Left lung (tissue), 10 donors: ENCODE measurements around the gene BAZ1A. TPM values are rescaled to one million over a fixed set of nuclear protein-coding genes. Genes with fewer than 3 reads are reported as not detected.

Experiments used
- ATAC-seq: fragments of 200-7000 bp; cut with Tn5 transposase; one replicate; pipeline ENCODE4 v1.9.1; 2020; ENCODE audit warnings: moderate library complexity
- DNase-seq, 4 donors: peaks; one replicate each; pipeline ENCODE4 v3.0.0-alpha.2; 2013 to 2020
- H3K27ac ChIP-seq, 2 donors: fragments of 200-600 bp; sonication (generic) in 1 of 2; one replicate each; pipeline versions ENCODE4 v1.5.0 to v1.8.0; 2020 to 2021
- H3K27me3 ChIP-seq, 2 donors: fragments of 200-600 bp; sonication (generic) in 1 of 2; one replicate each; pipeline versions ENCODE4 v1.5.0 to v1.8.0; 2020 to 2021
- H3K36me3 ChIP-seq, 2 donors: fragments of 200-600 bp; sonication (generic) in 1 of 2; one replicate each; pipeline versions ENCODE4 v1.5.0 to v1.8.0; 2020 to 2021
- H3K4me1 ChIP-seq, 2 donors: fragments of 200-600 bp; one replicate each; pipeline ENCODE4 v1.8.0; 2021
- H3K4me3 ChIP-seq, 2 donors: fragments of 200-600 bp; sonication (generic) in 1 of 2; one replicate each; pipeline versions ENCODE4 v1.5.0 to v1.8.0; 2020 to 2021; ENCODE audit warnings: mild to moderate bottlenecking in 1 of 2
- H3K9me3 ChIP-seq, 2 donors: fragments of 200-600 bp; sonication (generic) in 1 of 2; one replicate each; pipeline versions ENCODE4 v1.5.0 to v1.8.0; 2020 to 2021
- intact Hi-C, 2 donors: fragments of 100-400 bp; cut with DNase I; formaldehyde crosslinking; loops; one replicate each; pipeline versions ENCODE4 v1.11.2 to v1.14.2; 2022
- polyA plus RNA-seq, 6 donors: library from polyadenylated mRNA; unstranded; fragments of 120-200 nt; gene quantifications; one replicate each; pipeline ENCODE4 v1.2.1, GENCODE V29; 2013; ENCODE audit not compliant: insufficient read length in 6 of 6
- total RNA-seq, 2 donors: library from RNA; stranded (reverse); fragmentation: NEBNext Ultra II Directional; extraction: Animal tissue kit (Norgen Biotek cat#: 25700); gene quantifications; one replicate each; pipeline ENCODE4 v1.2.1, GENCODE V29; 2021
- TF ChIP-seq, protein P1 (sequence below), 2 donors: fragments of 200-600 bp; sonication (generic) in 1 of 2; IDR thresholded peaks; one replicate each; pipeline versions ENCODE4 v1.5.0 to v1.8.0; 2021; ENCODE audit warnings: antibody characterized with exemption in 2 of 2
- donor health status: DM: no; HTN: yes; CAD: no.
- donor health status: DM: no; HTN: no; CAD: no.

BAZ1A gene
- total and polyA plus RNA-seq, 8 donors, result 30.4 to 50.4 (median 33.9) TPM

GRCh38 chr14:34797747-34798583, 77.2 kb downstream of the BAZ1A start:
- intact Hi-C loops, result no loop called here
- H3K36me3 ChIP-seq, result peaks cover 0 to 96% of the 10 kb centered on the region in 2 donors
- no peak overlapping the region for H3K27ac ChIP-seq
- no peaks in the 10 kb centered on the region for H3K4me1 ChIP-seq
- no peaks in the 10 kb centered on the region for H3K9me3 ChIP-seq
- no peak for ATAC-seq
- TF ChIP-seq, protein P1, sequence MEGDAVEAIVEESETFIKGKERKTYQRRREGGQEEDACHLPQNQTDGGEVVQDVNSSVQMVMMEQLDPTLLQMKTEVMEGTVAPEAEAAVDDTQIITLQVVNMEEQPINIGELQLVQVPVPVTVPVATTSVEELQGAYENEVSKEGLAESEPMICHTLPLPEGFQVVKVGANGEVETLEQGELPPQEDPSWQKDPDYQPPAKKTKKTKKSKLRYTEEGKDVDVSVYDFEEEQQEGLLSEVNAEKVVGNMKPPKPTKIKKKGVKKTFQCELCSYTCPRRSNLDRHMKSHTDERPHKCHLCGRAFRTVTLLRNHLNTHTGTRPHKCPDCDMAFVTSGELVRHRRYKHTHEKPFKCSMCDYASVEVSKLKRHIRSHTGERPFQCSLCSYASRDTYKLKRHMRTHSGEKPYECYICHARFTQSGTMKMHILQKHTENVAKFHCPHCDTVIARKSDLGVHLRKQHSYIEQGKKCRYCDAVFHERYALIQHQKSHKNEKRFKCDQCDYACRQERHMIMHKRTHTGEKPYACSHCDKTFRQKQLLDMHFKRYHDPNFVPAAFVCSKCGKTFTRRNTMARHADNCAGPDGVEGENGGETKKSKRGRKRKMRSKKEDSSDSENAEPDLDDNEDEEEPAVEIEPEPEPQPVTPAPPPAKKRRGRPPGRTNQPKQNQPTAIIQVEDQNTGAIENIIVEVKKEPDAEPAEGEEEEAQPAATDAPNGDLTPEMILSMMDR (IDR thresholded peaks at IDR 0.05), result no peak
- no peaks in the 10 kb centered on the region for H3K27me3 ChIP-seq
- no peak overlapping the region for H3K4me3 ChIP-seq
- no peak for DNase-seq

DNA sequence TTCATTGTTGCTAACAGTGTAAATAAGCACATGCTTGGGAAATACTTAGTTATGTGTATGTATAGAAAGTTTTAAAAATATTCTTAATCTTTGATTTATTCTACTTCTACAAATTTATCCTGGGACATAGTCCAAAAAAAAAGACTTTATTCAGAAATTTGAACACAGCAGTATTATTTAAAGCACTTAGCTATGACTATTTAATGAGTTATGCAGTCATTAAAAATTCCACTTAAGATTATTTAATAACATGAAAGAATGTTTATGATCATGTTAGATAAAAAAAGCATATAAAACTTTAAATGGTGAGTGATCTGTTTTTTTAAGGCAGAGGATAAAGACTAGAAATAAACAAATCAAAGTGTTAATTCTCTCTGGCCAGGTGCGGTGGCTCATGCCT, 78.3 kb downstream of the BAZ1A start:
- H3K9me3 ChIP-seq, result no peaks in the 10 kb centered on the region
- H3K4me1 ChIP-seq, result no peaks in the 10 kb centered on the region
- intact Hi-C loops, result no loop called here
- H3K36me3 ChIP-seq, result peaks cover 0 to 93% of the 10 kb centered on the region in 2 donors
- H3K4me3 ChIP-seq, result no peak overlapping the region
- no peak overlapping the region for H3K27ac ChIP-seq
- H3K27me3 ChIP-seq, result no peaks in the 10 kb centered on the region
- TF ChIP-seq, protein P1 (IDR thresholded peaks at IDR 0.05), result no peak
- ATAC-seq (no peak), DNase-seq (peak in 2 of 4 donors; percentile 16 to 29)

DNA sequence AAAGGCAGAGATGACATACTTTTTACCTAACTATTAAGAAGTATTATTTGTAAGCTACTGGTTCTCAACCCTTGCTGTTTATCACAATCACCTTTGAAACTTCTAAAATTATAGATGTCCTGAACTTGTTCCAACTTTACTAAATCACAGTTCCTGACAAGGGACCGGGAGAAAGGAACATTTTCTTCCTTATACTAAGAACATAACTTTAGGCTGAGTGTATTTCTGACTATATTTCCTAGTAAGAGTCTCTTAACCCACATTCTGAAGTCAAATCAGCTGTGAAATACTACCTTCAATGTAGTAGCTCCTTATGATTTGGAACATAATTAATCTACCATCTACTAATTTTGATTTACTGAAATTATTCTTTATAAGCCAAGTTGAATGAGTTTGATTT, 80.2 kb downstream of the BAZ1A start:
- ATAC-seq, result no peak
- intact Hi-C loops, result no loop called here
- no peaks in the 10 kb centered on the region for H3K4me1 ChIP-seq
- no peak for DNase-seq
- H3K27ac ChIP-seq, result peak overlapping the region in 1 of 2 donors; percentile 15
- TF ChIP-seq, protein P1 (IDR thresholded peaks at IDR 0.05), result no peak
- peaks cover 0 to 94% of the 10 kb centered on the region in 2 donors for H3K36me3 ChIP-seq
- H3K27me3 ChIP-seq, result no peaks in the 10 kb centered on the region
- no peaks in the 10 kb centered on the region for H3K9me3 ChIP-seq
- no peak overlapping the region for H3K4me3 ChIP-seq

- Histone ChIP-seq H3K4me3 (no peak overlapping the region), H3K36me3 (peaks cover 0 to 94% of the 10 kb centered on the region in 2 donors), H3K27me3 (no peaks in the 10 kb centered on the region), H3K4me1 (no peaks in the 10 kb centered on the region), H3K9me3 (no peaks in the 10 kb centered on the region), H3K27ac (peak overlapping the region in 1 of 2 donors; percentile 15)
- peak; percentile 71 for ATAC-seq
- intact Hi-C loops, result no loop called here
- TF ChIP-seq, protein P1 (IDR thresholded peaks at IDR 0.05), result no peak
- no peak for DNase-seq
Observed at GRCh38 chr14:34794217-34794616, 80.9 kb downstream of the BAZ1A start.

- no peak for ATAC-seq
- H3K36me3 ChIP-seq, result peaks cover 0 to 89% of the 10 kb centered on the region in 2 donors
- TF ChIP-seq, protein P1 (IDR thresholded peaks at IDR 0.05), result no peak
- H3K4me1 ChIP-seq, result no peaks in the 10 kb centered on the region
- peak overlapping the region in 1 of 2 donors; percentile 3 for H3K27ac ChIP-seq
- intact Hi-C loops, result no loop called here
- no peak overlapping the region for H3K4me3 ChIP-seq
- H3K9me3 ChIP-seq, result no peaks in the 10 kb centered on the region
- no peak for DNase-seq
- H3K27me3 ChIP-seq, result no peaks in the 10 kb centered on the region
Observed at GRCh38 chr14:34792598-34792997, 82.6 kb downstream of the BAZ1A start.
